ENCODE measurements around the gene HABP4.

- no peak for TF ChIP-seq POLR2A (IDR thresholded peaks at IDR 0.05)
- TF ChIP-seq CTCF (IDR thresholded peaks at IDR 0.05), result no peak
Measured at GRCh38 chr9:96425500-96426169, 24.3 kb upstream of the HABP4 start.

Data from gastroesophageal sphincter (tissue), 3 donors.